HEK293 (cell line): ENCODE results near the gene DHDH.

ENCODE experiments used
- CTCF ChIA-PET: fragments of 350-600 bp; formaldehyde crosslinking; extraction: SDS; loops from one replicate; lab custom pipeline; 2021; ENCODE audit warnings: antibody characterized with exemption; lab: Yijun Ruan, JAX
- POLR2A ChIA-PET: fragments of 300-600 bp; formaldehyde crosslinking; extraction: SDS; loops from one replicate; lab custom pipeline; 2020; ENCODE audit warnings: antibody characterized with exemption, inconsistent platforms; lab: Yijun Ruan, JAX
- H3K27ac ChIP-seq: fragments of 200-500 bp; sonication (Bioruptor generic); 2 replicates; pipeline ENCODE4 v1.5.1; 2014; ENCODE audit warnings: low read depth, low read length, control low read depth, inconsistent platforms; ENCODE audit errors: extremely low read depth
- H3K36me3 ChIP-seq, 2 experiments: fragments of 200-500 bp in 1 of 2; sonication (Bioruptor generic) in 1 of 2; 1 replicate in 1 of 2; 2 replicates in 1 of 2; pipeline ENCODE4 v1.5.1; 2014 to 2017; ENCODE audit warnings: inconsistent platforms in 2 of 2, low read length in 2 of 2; ENCODE audit not compliant: control insufficient read depth in 2 of 2, insufficient read depth in 1 of 2
- H3K4me1 ChIP-seq: fragments of 200-500 bp; sonication (Bioruptor generic); 2 replicates; pipeline ENCODE4 v1.5.1; 2014; ENCODE audit warnings: mild to moderate bottlenecking, low read length, inconsistent platforms; ENCODE audit not compliant: control insufficient read depth, insufficient read depth
- H3K4me3 ChIP-seq: 2 replicates; pipeline ENCODE4 v1.5.1; 2011; ENCODE audit warnings: low read depth, mild to moderate bottlenecking, control low read depth, low read length, moderate library complexity
- H3K9me3 ChIP-seq: fragments of 200-500 bp; sonication (Bioruptor generic); 2 replicates; pipeline ENCODE4 v1.5.1; 2014; ENCODE audit warnings: low read depth, low read length, inconsistent platforms; ENCODE audit not compliant: control insufficient read depth, insufficient read depth
- GLI4 ChIP-seq: fragments of 450-650 bp; formaldehyde crosslinking; IDR thresholded peaks from 2 replicates; pipeline ENCODE4 v1.5.1; 2016; ENCODE audit warnings: missing biosample characterization, missing genetic modification characterization
- KLF10 ChIP-seq: fragments of 450-650 bp; IDR thresholded peaks from 2 replicates; pipeline ENCODE4 v1.5.1; 2018; ENCODE audit warnings: missing biosample characterization, mild to moderate bottlenecking, missing genetic modification characterization
- OSR2 ChIP-seq: fragments of 450-650 bp; formaldehyde crosslinking; IDR thresholded peaks from 2 replicates; pipeline ENCODE4 v1.5.1; 2016; ENCODE audit warnings: missing biosample characterization, missing genetic modification characterization
- RBAK ChIP-seq: fragments of 450-650 bp; formaldehyde crosslinking; IDR thresholded peaks from 2 replicates; pipeline ENCODE4 v1.5.1; 2016; ENCODE audit warnings: missing biosample characterization, missing genetic modification characterization
- YY1 ChIP-seq: fragments of 450-650 bp; formaldehyde crosslinking; IDR thresholded peaks from 2 replicates; pipeline ENCODE4 v1.5.1; 2018; ENCODE audit warnings: missing biosample characterization, missing genetic modification characterization
- ZEB2 ChIP-seq: fragments of 450-650 bp; formaldehyde crosslinking; IDR thresholded peaks from 2 replicates; pipeline ENCODE4 v1.5.1; 2016; ENCODE audit warnings: missing biosample characterization, missing genetic modification characterization
- ZFP3 ChIP-seq: fragments of 450-650 bp; formaldehyde crosslinking; IDR thresholded peaks from 2 replicates; pipeline ENCODE4 v1.5.1; 2016; ENCODE audit warnings: low read depth, missing biosample characterization, missing genetic modification characterization
- ZNF146 ChIP-seq: fragments of 450-650 bp; formaldehyde crosslinking; IDR thresholded peaks from 2 replicates; pipeline ENCODE4 v1.5.1; 2016; ENCODE audit warnings: missing biosample characterization, missing genetic modification characterization
- ZNF221 ChIP-seq: fragments of 450-650 bp; formaldehyde crosslinking; IDR thresholded peaks from 2 replicates; pipeline ENCODE4 v1.5.1; 2017; ENCODE audit warnings: missing biosample characterization, missing genetic modification characterization, borderline replicate concordance
- ZNF394 ChIP-seq: fragments of 450-650 bp; formaldehyde crosslinking; IDR thresholded peaks from 2 replicates; pipeline ENCODE4 v1.5.1; 2016; ENCODE audit warnings: missing biosample characterization, missing genetic modification characterization, mild to moderate bottlenecking, moderate library complexity, borderline replicate concordance
- ZNF510 ChIP-seq: fragments of 450-650 bp; formaldehyde crosslinking; IDR thresholded peaks from 2 replicates; pipeline ENCODE4 v1.5.1; 2018; ENCODE audit warnings: mild to moderate bottlenecking, missing genetic modification characterization, missing biosample characterization; ENCODE audit not compliant: insufficient replicate concordance
- ZNF560 ChIP-seq: fragments of 450-650 bp; formaldehyde crosslinking; IDR thresholded peaks from 2 replicates; pipeline ENCODE4 v1.5.1; 2017; ENCODE audit warnings: missing biosample characterization, missing genetic modification characterization, borderline replicate concordance
- ZNF629 ChIP-seq: fragments of 450-650 bp; formaldehyde crosslinking; IDR thresholded peaks from 2 replicates; pipeline ENCODE4 v1.5.1; 2017; ENCODE audit warnings: missing biosample characterization, missing genetic modification characterization
- ZNF658 ChIP-seq: fragments of 450-650 bp; formaldehyde crosslinking; IDR thresholded peaks from 2 replicates; pipeline ENCODE4; 2016; ENCODE audit warnings: missing biosample characterization, missing genetic modification characterization
- ZNF768 ChIP-seq: fragments of 450-650 bp; formaldehyde crosslinking; IDR thresholded peaks from 2 replicates; pipeline ENCODE4 v1.5.1; 2018; ENCODE audit warnings: missing biosample characterization, mild to moderate bottlenecking, missing genetic modification characterization
- ZNF830 ChIP-seq: fragments of 450-650 bp; IDR thresholded peaks from 2 replicates; pipeline ENCODE4 v1.5.0; 2018; ENCODE audit warnings: missing biosample characterization, missing genetic modification characterization, low read depth, mild to moderate bottlenecking, moderate library complexity
- ZNF837 ChIP-seq: fragments of 450-650 bp; formaldehyde crosslinking; IDR thresholded peaks from 2 replicates; pipeline ENCODE4 v1.5.1; 2016; ENCODE audit warnings: missing biosample characterization, missing genetic modification characterization
- TF ChIP-seq, protein P1 (sequence below): fragments of 450-650 bp; formaldehyde crosslinking; IDR thresholded peaks from 2 replicates; pipeline ENCODE4 v1.5.1; 2016; ENCODE audit warnings: missing biosample characterization, missing genetic modification characterization
- TF ChIP-seq, protein P2 (sequence below): fragments of 450-650 bp; formaldehyde crosslinking; IDR thresholded peaks from 2 replicates; pipeline ENCODE4 v1.5.1; 2016; ENCODE audit warnings: missing biosample characterization, missing genetic modification characterization
- TF ChIP-seq, protein P3 (sequence below): fragments of 450-650 bp; formaldehyde crosslinking; IDR thresholded peaks from 2 replicates; pipeline ENCODE4 v1.5.1; 2016; ENCODE audit warnings: missing biosample characterization, missing genetic modification characterization, low read depth
- TF ChIP-seq, protein P4 (sequence below): fragments of 450-650 bp; formaldehyde crosslinking; IDR thresholded peaks from 2 replicates; pipeline ENCODE4 v1.5.1; 2016; ENCODE audit warnings: missing biosample characterization, missing genetic modification characterization
- TF ChIP-seq, protein P5 (sequence below): fragments of 450-650 bp; formaldehyde crosslinking; IDR thresholded peaks from 2 replicates; pipeline ENCODE4 v1.5.1; 2016; ENCODE audit warnings: missing biosample characterization, missing genetic modification characterization, low read depth

Gene DHDH

DNA sequence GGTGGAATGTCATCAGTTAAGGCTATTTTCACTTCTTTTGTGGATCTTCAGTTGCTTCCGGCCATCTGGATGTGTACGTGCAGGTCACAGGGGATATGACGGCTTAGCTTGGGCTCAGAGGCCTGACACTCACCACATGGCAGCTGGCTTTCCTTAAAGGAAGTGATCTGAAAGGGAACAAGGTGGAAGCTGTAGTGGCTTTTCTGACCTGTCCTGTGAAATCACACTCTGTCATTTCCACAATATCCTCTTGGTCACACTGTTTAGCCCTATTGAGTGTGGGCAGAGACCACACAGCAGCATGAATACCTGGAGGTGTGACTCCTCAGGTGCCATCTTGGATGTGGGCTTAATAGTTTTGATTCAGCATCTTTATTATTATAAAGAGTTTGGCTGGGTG, 16.7 kb downstream of the DHDH start (continued):
- TF ChIP-seq, protein P1, sequence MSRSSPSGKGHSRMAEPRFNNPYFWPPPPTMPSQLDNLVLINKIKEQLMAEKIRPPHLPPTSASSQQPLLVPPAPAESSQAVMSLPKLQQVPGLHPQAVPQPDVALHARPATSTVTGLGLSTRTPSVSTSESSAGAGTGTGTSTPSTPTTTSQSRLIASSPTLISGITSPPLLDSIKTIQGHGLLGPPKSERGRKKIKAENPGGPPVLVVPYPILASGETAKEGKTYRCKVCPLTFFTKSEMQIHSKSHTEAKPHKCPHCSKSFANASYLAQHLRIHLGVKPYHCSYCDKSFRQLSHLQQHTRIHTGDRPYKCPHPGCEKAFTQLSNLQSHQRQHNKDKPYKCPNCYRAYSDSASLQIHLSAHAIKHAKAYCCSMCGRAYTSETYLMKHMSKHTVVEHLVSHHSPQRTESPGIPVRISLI (tag by site-specific recombination): no peak
- TF ChIP-seq KLF10 (tag by site-specific recombination): no peak
- no peak for TF ChIP-seq ZNF830 (tag by site-specific recombination)
- TF ChIP-seq ZNF510: no peak
- TF ChIP-seq, protein P2, sequence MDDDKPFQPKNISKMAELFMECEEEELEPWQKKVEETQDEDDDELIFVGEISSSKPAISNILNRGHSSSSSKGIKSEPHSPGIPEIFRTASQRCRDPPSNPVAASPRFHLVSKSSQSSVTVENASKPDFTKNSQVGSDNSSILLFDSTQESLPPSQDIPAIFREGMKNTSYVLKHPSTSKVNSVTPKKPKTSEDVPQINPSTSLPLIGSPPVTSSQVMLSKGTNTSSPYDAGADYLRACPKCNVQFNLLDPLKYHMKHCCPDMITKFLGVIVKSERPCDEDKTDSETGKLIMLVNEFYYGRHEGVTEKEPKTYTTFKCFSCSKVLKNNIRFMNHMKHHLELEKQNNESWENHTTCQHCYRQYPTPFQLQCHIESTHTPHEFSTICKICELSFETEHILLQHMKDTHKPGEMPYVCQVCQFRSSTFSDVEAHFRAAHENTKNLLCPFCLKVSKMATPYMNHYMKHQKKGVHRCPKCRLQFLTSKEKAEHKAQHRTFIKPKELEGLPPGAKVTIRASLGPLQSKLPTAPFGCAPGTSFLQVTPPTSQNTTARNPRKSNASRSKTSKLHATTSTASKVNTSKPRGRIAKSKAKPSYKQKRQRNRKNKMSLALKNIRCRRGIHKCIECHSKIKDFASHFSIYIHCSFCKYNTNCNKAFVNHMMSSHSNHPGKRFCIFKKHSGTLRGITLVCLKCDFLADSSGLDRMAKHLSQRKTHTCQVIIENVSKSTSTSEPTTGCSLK (tag by site-specific recombination): no peak
- TF ChIP-seq, protein P3, sequence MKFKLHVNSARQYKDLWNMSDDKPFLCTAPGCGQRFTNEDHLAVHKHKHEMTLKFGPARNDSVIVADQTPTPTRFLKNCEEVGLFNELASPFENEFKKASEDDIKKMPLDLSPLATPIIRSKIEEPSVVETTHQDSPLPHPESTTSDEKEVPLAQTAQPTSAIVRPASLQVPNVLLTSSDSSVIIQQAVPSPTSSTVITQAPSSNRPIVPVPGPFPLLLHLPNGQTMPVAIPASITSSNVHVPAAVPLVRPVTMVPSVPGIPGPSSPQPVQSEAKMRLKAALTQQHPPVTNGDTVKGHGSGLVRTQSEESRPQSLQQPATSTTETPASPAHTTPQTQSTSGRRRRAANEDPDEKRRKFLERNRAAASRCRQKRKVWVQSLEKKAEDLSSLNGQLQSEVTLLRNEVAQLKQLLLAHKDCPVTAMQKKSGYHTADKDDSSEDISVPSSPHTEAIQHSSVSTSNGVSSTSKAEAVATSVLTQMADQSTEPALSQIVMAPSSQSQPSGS: no peak
- no peak for TF ChIP-seq ZNF221 (tag by site-specific recombination)
- no peak for TF ChIP-seq ZNF837 (tag by site-specific recombination)
- TF ChIP-seq, all 188 proteins: peak for 0

DNA sequence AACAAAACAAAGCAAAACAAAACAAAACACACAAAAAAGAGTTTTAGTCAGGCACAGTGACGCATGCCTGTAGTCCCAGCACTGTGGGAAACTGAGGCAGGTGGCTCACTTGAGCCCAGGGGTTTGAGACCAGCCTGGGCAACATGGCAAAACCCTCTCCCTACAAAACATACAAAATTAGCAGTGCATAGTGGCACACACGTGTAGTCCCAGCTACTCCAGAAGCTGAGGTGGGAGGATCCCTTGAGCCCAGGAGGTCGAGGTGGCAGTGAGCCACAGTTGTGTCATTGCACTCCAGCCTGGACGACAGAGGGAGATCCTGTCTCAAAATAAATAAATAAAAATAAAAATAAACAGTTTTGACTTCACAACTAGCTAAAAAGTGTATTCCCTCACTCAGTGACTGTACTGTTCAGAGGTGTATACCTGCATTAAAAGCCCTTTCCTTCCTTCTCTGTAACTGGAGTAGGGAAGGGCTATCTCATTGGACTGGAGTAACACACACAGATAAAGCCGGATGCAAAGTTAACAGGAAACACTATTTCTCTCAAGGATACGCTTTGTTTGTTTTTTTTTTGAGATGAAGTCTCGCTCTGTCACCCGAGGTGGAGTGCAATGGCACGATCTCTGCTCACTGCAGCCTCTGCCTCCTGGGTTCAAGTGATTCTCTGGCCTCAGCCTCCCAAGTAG, 17.5 kb downstream of the DHDH start:
- H3K4me1 ChIP-seq: peaks cover 5% of the 10 kb centered on the region
- TF ChIP-seq OSR2 (tag by site-specific recombination) (0 out of 2 replicates have a peak, but pooled peaks have one; percentile 10), RBAK (tag by site-specific recombination) (no peak), ZNF394 (tag by site-specific recombination) (peak; percentile 51; the same call in 1 of the 2 replicates)
- TF ChIP-seq, protein P4, sequence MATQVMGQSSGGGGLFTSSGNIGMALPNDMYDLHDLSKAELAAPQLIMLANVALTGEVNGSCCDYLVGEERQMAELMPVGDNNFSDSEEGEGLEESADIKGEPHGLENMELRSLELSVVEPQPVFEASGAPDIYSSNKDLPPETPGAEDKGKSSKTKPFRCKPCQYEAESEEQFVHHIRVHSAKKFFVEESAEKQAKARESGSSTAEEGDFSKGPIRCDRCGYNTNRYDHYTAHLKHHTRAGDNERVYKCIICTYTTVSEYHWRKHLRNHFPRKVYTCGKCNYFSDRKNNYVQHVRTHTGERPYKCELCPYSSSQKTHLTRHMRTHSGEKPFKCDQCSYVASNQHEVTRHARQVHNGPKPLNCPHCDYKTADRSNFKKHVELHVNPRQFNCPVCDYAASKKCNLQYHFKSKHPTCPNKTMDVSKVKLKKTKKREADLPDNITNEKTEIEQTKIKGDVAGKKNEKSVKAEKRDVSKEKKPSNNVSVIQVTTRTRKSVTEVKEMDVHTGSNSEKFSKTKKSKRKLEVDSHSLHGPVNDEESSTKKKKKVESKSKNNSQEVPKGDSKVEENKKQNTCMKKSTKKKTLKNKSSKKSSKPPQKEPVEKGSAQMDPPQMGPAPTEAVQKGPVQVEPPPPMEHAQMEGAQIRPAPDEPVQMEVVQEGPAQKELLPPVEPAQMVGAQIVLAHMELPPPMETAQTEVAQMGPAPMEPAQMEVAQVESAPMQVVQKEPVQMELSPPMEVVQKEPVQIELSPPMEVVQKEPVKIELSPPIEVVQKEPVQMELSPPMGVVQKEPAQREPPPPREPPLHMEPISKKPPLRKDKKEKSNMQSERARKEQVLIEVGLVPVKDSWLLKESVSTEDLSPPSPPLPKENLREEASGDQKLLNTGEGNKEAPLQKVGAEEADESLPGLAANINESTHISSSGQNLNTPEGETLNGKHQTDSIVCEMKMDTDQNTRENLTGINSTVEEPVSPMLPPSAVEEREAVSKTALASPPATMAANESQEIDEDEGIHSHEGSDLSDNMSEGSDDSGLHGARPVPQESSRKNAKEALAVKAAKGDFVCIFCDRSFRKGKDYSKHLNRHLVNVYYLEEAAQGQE: no peak
- TF ChIP-seq, all 188 proteins: peak for 2
- H3K4me3 ChIP-seq: no peak overlapping the region
- POLR2A ChIA-PET: interaction anchor here (0.8 kb wide), 1 partner anchor 28 kb away, joined by 3 read pairs; no protein-coding TSS in a partner anchor
- CTCF ChIA-PET: interaction anchor here (0.6 to 1.2 kb wide), 2 partner anchors 20 to 117 kb away, joined by 3 read pairs; no protein-coding TSS in a partner anchor
- H3K27ac ChIP-seq: no peak overlapping the region
- no peaks in the 10 kb centered on the region for H3K9me3 ChIP-seq
- H3K36me3 ChIP-seq: peaks cover 0 to 6% of the 10 kb centered on the region in 2 experiments; a peak in 1 of 3 replicates

DNA sequence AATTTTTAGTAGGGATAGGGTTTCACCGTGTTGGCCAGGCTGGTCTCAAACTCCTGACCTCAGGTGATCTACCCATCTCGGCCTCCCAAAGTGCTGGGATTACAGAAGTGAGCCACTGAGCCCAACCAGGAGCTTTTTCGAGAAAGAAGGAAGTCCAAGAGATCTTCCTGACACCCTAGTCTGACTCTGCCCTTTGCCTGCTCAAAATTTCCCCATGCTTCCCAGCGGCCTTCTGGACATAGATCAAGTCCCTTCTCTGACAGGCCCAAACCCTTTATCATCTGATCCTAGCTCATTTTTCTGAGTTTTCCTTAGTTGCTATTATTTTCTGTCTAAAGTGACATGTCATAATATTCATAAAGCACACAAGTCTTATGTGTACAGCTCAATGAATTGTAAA, 19.6 kb downstream of the DHDH start:
- Histone ChIP-seq H3K27ac (no peak overlapping the region), H3K36me3 (peaks cover 15 to 24% of the 10 kb centered on the region in 2 experiments; a peak in 2 of 3 replicates), H3K4me3 (no peak overlapping the region), H3K4me1 (peaks cover 5% of the 10 kb centered on the region), H3K9me3 (no peaks in the 10 kb centered on the region)
- POLR2A ChIA-PET: interaction anchor here (0.7 to 0.8 kb wide), 2 partner anchors 27 to 81 kb away, joined by 3 read pairs; no protein-coding TSS in a partner anchor
- CTCF ChIA-PET: interaction anchor here (0.6 to 2.6 kb wide), 5 partner anchors 10 to 121 kb away, joined by 3 to 14 read pairs (median 4); partner anchors contain the start of gene DHDH
- TF ChIP-seq ZEB2 (tag by site-specific recombination) (no peak), ZNF146 (no peak), ZFP3 (tag by site-specific recombination) (no peak), ZNF560 (no peak), ZNF629 (tag by site-specific recombination) (no peak), ZNF658 (tag by site-specific recombination) (no peak), GLI4 (tag by site-specific recombination) (no peak), YY1 (tag by site-specific recombination) (no peak), ZNF768 (tag by site-specific recombination) (no peak)
- TF ChIP-seq, protein P5, sequence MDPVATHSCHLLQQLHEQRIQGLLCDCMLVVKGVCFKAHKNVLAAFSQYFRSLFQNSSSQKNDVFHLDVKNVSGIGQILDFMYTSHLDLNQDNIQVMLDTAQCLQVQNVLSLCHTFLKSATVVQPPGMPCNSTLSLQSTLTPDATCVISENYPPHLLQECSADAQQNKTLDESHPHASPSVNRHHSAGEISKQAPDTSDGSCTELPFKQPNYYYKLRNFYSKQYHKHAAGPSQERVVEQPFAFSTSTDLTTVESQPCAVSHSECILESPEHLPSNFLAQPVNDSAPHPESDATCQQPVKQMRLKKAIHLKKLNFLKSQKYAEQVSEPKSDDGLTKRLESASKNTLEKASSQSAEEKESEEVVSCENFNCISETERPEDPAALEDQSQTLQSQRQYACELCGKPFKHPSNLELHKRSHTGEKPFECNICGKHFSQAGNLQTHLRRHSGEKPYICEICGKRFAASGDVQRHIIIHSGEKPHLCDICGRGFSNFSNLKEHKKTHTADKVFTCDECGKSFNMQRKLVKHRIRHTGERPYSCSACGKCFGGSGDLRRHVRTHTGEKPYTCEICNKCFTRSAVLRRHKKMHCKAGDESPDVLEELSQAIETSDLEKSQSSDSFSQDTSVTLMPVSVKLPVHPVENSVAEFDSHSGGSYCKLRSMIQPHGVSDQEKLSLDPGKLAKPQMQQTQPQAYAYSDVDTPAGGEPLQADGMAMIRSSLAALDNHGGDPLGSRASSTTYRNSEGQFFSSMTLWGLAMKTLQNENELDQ (tag by site-specific recombination): no peak
